Measurements from ENCODE around the gene THSD4. TPM values are rescaled to one million over a fixed set of nuclear protein-coding genes. Genes with fewer than 3 reads are reported as not detected.

The THSD4 gene
- total and polyA plus RNA-seq, 2 donors (not counting 1 experiment from before 2014, with no cell fraction given) = 43.1 to 95.5 TPM

- Histone ChIP-seq H3K4me2 (ENCODE audit: extremely low read depth, insufficient read depth, low read length) (no peak overlapping the region), H3K36me3 (ENCODE audit: control insufficient read depth, insufficient read depth, low read length) (no peaks in the 10 kb centered on the region), H3K27me3 (ENCODE audit: control insufficient read depth, insufficient read depth, low read length) (no peaks in the 10 kb centered on the region), H3K27ac (ENCODE audit: insufficient read depth, low read length) (peak overlapping the region; percentile 44), H2AFZ (ENCODE audit: low read length) (no peak overlapping the region), H3K79me2 (ENCODE audit: control insufficient read depth, insufficient read depth, low read length) (no peaks in the 10 kb centered on the region), H3K4me3 (replicated peaks in 1 of 4; ENCODE audit: control extremely low read depth in 1 of 4, insufficient read depth in 1 of 4, low read depth in 3 of 4, low read length in 4 of 4) (no peak overlapping the region), H3K4me1 (ENCODE audit: control insufficient read depth, extremely low read depth, insufficient read depth, low read length) (peaks cover 25% of the 10 kb centered on the region), H4K20me1 (ENCODE audit: control insufficient read depth, extremely low read depth, insufficient read depth, low read length) (no peaks in the 10 kb centered on the region), H3K9ac (ENCODE audit: insufficient read depth, low read length) (no peak overlapping the region), H3K9me3 (ENCODE audit: control insufficient read depth, insufficient read depth, low read depth, low read length) (no peaks in the 10 kb centered on the region)
- DNase-seq (ENCODE audit: low read depth in 2 of 2) = no peak
- TF ChIP-seq, protein P1, sequence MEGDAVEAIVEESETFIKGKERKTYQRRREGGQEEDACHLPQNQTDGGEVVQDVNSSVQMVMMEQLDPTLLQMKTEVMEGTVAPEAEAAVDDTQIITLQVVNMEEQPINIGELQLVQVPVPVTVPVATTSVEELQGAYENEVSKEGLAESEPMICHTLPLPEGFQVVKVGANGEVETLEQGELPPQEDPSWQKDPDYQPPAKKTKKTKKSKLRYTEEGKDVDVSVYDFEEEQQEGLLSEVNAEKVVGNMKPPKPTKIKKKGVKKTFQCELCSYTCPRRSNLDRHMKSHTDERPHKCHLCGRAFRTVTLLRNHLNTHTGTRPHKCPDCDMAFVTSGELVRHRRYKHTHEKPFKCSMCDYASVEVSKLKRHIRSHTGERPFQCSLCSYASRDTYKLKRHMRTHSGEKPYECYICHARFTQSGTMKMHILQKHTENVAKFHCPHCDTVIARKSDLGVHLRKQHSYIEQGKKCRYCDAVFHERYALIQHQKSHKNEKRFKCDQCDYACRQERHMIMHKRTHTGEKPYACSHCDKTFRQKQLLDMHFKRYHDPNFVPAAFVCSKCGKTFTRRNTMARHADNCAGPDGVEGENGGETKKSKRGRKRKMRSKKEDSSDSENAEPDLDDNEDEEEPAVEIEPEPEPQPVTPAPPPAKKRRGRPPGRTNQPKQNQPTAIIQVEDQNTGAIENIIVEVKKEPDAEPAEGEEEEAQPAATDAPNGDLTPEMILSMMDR (conservative IDR thresholded peaks at IDR 0.05 in 1 of 2, IDR thresholded peaks at IDR 0.05 in 1 of 2; ENCODE audit: low read depth in 1 of 2, low read length in 2 of 2) = no peak
- no peak for TF ChIP-seq EZH2 (IDR thresholded peaks at IDR 0.05; ENCODE audit: low read length, missing control alignments)
Measured at GRCh38 chr15:71708051-71708429, 592.8 kb downstream of the THSD4 start.

DNA sequence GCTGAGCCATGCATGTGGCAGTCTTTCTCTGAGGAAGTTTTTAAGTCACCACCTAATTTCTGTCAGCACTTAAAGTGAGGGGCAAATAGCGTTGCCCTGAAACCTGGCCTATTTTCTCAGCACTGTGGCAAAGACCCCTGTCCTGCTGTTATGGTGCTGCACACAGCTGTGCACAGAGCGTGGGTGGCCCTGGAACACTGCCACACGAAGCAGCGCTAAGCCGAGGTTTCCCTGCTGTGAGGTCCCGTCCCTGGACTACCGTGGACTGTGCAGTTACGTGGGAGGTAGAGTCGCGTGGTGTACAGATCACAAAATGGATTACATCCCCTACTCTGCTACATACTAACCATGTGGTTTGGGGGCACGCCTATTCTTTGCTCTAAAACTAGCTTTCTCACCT is 593.5 kb downstream of the THSD4 start:
- H2AFZ ChIP-seq (ENCODE audit: low read length) = no peak overlapping the region
- TF ChIP-seq EZH2 (IDR thresholded peaks at IDR 0.05; ENCODE audit: low read length, missing control alignments) = no peak
- TF ChIP-seq, protein P1 (conservative IDR thresholded peaks at IDR 0.05 in 1 of 2, IDR thresholded peaks at IDR 0.05 in 1 of 2; ENCODE audit: low read depth in 1 of 2, low read length in 2 of 2) = no peak
- H3K36me3 ChIP-seq (ENCODE audit: control insufficient read depth, insufficient read depth, low read length) = no peaks in the 10 kb centered on the region
- H4K20me1 ChIP-seq (ENCODE audit: control insufficient read depth, extremely low read depth, insufficient read depth, low read length) = no peaks in the 10 kb centered on the region
- DNase-seq (ENCODE audit: low read depth in 2 of 2) = no peak
- peaks cover 25% of the 10 kb centered on the region for H3K4me1 ChIP-seq (ENCODE audit: control insufficient read depth, extremely low read depth, insufficient read depth, low read length)
- no peaks in the 10 kb centered on the region for H3K27me3 ChIP-seq (ENCODE audit: control insufficient read depth, insufficient read depth, low read length)
- H3K27ac ChIP-seq (ENCODE audit: insufficient read depth, low read length) = peak overlapping the region; percentile 17
- no peaks in the 10 kb centered on the region for H3K79me2 ChIP-seq (ENCODE audit: control insufficient read depth, insufficient read depth, low read length)
- no peak overlapping the region for H3K9ac ChIP-seq (ENCODE audit: insufficient read depth, low read length)
- H3K4me2 ChIP-seq (ENCODE audit: extremely low read depth, insufficient read depth, low read length) = peak overlapping the region; percentile 18
- H3K9me3 ChIP-seq (ENCODE audit: control insufficient read depth, insufficient read depth, low read depth, low read length) = no peaks in the 10 kb centered on the region
- no peak overlapping the region for H3K4me3 ChIP-seq (replicated peaks in 1 of 4; ENCODE audit: control extremely low read depth in 1 of 4, insufficient read depth in 1 of 4, low read depth in 3 of 4, low read length in 4 of 4)

- no peak overlapping the region for H3K4me2 ChIP-seq (ENCODE audit: extremely low read depth, insufficient read depth, low read length)
- no peak overlapping the region for H3K27ac ChIP-seq (ENCODE audit: insufficient read depth, low read length)
- no peaks in the 10 kb centered on the region for H3K27me3 ChIP-seq (ENCODE audit: control insufficient read depth, insufficient read depth, low read length)
- no peaks in the 10 kb centered on the region for H3K79me2 ChIP-seq (ENCODE audit: control insufficient read depth, insufficient read depth, low read length)
- H3K4me1 ChIP-seq (ENCODE audit: control insufficient read depth, extremely low read depth, insufficient read depth, low read length) = peaks cover 25% of the 10 kb centered on the region
- peak in 1 of 2 donors; percentile 41 for DNase-seq (ENCODE audit: low read depth in 2 of 2)
- H3K36me3 ChIP-seq (ENCODE audit: control insufficient read depth, insufficient read depth, low read length) = no peaks in the 10 kb centered on the region
- H4K20me1 ChIP-seq (ENCODE audit: control insufficient read depth, extremely low read depth, insufficient read depth, low read length) = no peaks in the 10 kb centered on the region
- no peak overlapping the region for H2AFZ ChIP-seq (ENCODE audit: low read length)
- TF ChIP-seq, protein P1 (conservative IDR thresholded peaks at IDR 0.05 in 1 of 2, IDR thresholded peaks at IDR 0.05 in 1 of 2; ENCODE audit: low read depth in 1 of 2, low read length in 2 of 2) = no peak
- TF ChIP-seq EZH2 (IDR thresholded peaks at IDR 0.05; ENCODE audit: low read length, missing control alignments) = no peak
- H3K9ac ChIP-seq (ENCODE audit: insufficient read depth, low read length) = no peak overlapping the region
- H3K4me3 ChIP-seq (replicated peaks in 1 of 4; ENCODE audit: control extremely low read depth in 1 of 4, insufficient read depth in 1 of 4, low read depth in 3 of 4, low read length in 4 of 4) = no peak overlapping the region
- no peaks in the 10 kb centered on the region for H3K9me3 ChIP-seq (ENCODE audit: control insufficient read depth, insufficient read depth, low read depth, low read length)
Measured at GRCh38 chr15:71709808-71710418, 594.6 kb downstream of the THSD4 start.

All from fibroblast of lung (primary cell).